K562 (cell line): Measurements from ENCODE around the gene AGFG2. TPM values are rescaled to one million over a fixed set of nuclear protein-coding genes. Genes with fewer than 3 reads are reported as not detected.

Source experiments
- ATAC-seq: fragments of 200-7000 bp; cut with Tn5 transposase; 3 replicates; pipeline ENCODE4 v1.9.1; 2020; ENCODE audit warnings: moderate library complexity
- BruUV-seq: library from RNA; stranded (reverse); fragments of 400-500 nt; replicated peaks from 2 replicates; lab custom pipeline; 2021; lab: Mats Ljungman, UMichigan
- CTCF ChIA-PET: fragments of 300-600 bp; formaldehyde crosslinking; extraction: SDS; loops from one replicate; lab custom pipeline; 2021; ENCODE audit warnings: low intra/inter-chr PET ratio; lab: Yijun Ruan, JAX
- POLR2A ChIA-PET: fragments of 300-600, 350-650 bp; sonication (Branson Sonifier 250); formaldehyde crosslinking; extraction: SDS; loops from one replicate; lab custom pipeline; 2021; ENCODE audit warnings: antibody characterized with exemption, inconsistent platforms; lab: Yijun Ruan, JAX
- DNase-seq, 4 experiments: peaks; one replicate each; pipeline versions ENCODE4 v3.0.0 to v3.0.0-alpha.2; 2011 to 2018; ENCODE audit warnings: low spot score in 3 of 4, mixed read lengths in 3 of 4; ENCODE audit errors: extremely low read depth in 1 of 4
- FAIRE-seq: peaks from 2 replicates; lab custom pipeline; 2011; peaks lifted over from hg19 to GRCh38; lab: Jason Lieb, UNC
- H2AFZ ChIP-seq: 2 replicates; pipeline ENCODE4 v1.6.0; 2011; ENCODE audit warnings: low read depth, low read length, control low read depth, inconsistent platforms
- H3K27ac ChIP-seq: fragments of 200-600 bp; 3 replicates; pipeline ENCODE4 v1.8.0; 2011; ENCODE audit warnings: low read depth, mild to moderate bottlenecking, control low read depth, inconsistent platforms, low read length, moderate library complexity, mixed read lengths; ENCODE audit errors: extremely low read depth
- H3K27me3 ChIP-seq, 2 experiments: fragments of 300-600 bp in 1 of 2; 2 replicates in 1 of 2; 3 replicates in 1 of 2; pipeline versions ENCODE4 v1.6.0 to v1.8.0; 2011; ENCODE audit warnings: inconsistent platforms in 2 of 2, low read length in 2 of 2, mild to moderate bottlenecking in 1 of 2, mixed read lengths in 1 of 2, moderate library complexity in 1 of 2; ENCODE audit not compliant: control insufficient read depth in 2 of 2, insufficient read depth in 2 of 2
- H3K36me3 ChIP-seq: fragments of 300-600 bp; 3 replicates; pipeline ENCODE4 v1.8.0; 2011; ENCODE audit warnings: mild to moderate bottlenecking, low read length, inconsistent platforms; ENCODE audit not compliant: control insufficient read depth, insufficient read depth
- H3K4me1 ChIP-seq, 2 experiments: fragments of 200-600 bp in 1 of 2; replicated peaks in 1 of 2; 2 replicates in 1 of 2; 3 replicates in 1 of 2; pipeline versions ENCODE4 v1.5.1 to v1.8.0; 2011; ENCODE audit warnings: inconsistent platforms in 2 of 2, low read length in 2 of 2, mild to moderate bottlenecking in 1 of 2, mixed read lengths in 1 of 2, moderate library complexity in 1 of 2; ENCODE audit not compliant: control insufficient read depth in 2 of 2, insufficient read depth in 2 of 2
- H3K4me2 ChIP-seq: 2 replicates; pipeline ENCODE4 v1.6.1; 2011; ENCODE audit warnings: low read length, control low read depth, inconsistent platforms, mixed read lengths; ENCODE audit not compliant: insufficient read depth
- H3K4me3 ChIP-seq: fragments of 200-600 bp; sonication (generic), shearing (Covaris generic); 2 replicates; pipeline ENCODE4 v1.5.1; 2016; ENCODE audit warnings: control low read depth, inconsistent platforms
- H3K79me2 ChIP-seq: fragments of 200-600 bp; 3 replicates; pipeline ENCODE4 v1.8.0; 2011; ENCODE audit warnings: low read length, inconsistent platforms; ENCODE audit not compliant: control insufficient read depth, insufficient read depth
- H3K9ac ChIP-seq, 2 experiments: 2 replicates each; pipeline versions ENCODE4 v1.6.0 to v1.6.1; 2011; ENCODE audit warnings: low read depth in 2 of 2, low read length in 2 of 2, control low read depth in 1 of 2, inconsistent platforms in 1 of 2, mild to moderate bottlenecking in 1 of 2, mixed read lengths in 1 of 2; ENCODE audit not compliant: insufficient read depth in 1 of 2
- H3K9me1 ChIP-seq: one replicate; pipeline ENCODE4 v1.6.0; 2011; ENCODE audit warnings: inconsistent platforms, mild to moderate bottlenecking, low read length, moderate library complexity; ENCODE audit not compliant: control insufficient read depth, insufficient read depth
- H3K9me3 ChIP-seq: replicated peaks from 2 replicates; pipeline ENCODE4 v1.5.1; 2011; ENCODE audit warnings: low read depth, low read length, inconsistent platforms; ENCODE audit not compliant: control insufficient read depth, insufficient read depth
- H4K20me1 ChIP-seq: replicated peaks from 2 replicates; pipeline ENCODE4 v1.6.1; 2011; ENCODE audit warnings: low read length, inconsistent platforms, mixed read lengths; ENCODE audit not compliant: control insufficient read depth, insufficient read depth
- RNF2 ChIP-seq: sonication (generic); IDR thresholded peaks from 2 replicates; pipeline ENCODE4 v1.6.1; 2016
- WGBS: fragments of 100-300 bp; shearing (Covaris generic); methylation state at CpG from one replicate; pipeline ENCODE4 v1.1.6; 2016; ENCODE audit warnings: low coverage, mixed read lengths; ENCODE audit not compliant: insufficient coverage; ENCODE audit errors: missing lambda C conversion rate; 5-methylcytosine and 5-hydroxymethylcytosine counted together
- in situ Hi-C: fragments of 300-500 bp; cut with MboI; formaldehyde crosslinking; loops from 4 replicates; pipeline ENCODE4 v1.15.0; 2018; ENCODE audit warnings: inconsistent platforms, mixed read lengths
- intact Hi-C: fragments of 100-400 bp; cut with micrococcal nuclease; formaldehyde crosslinking; loops from 2 replicates; pipeline ENCODE4 v1.14.2; 2022
- polyA plus RNA-seq, 8 experiments: library from polyadenylated mRNA; depleted of rRNA in 4 of 8; stranded (reverse) in 5 of 8; unstranded in 3 of 8; fragments of >200 nt; fragmentation: Nextera tagmentation in 2 of 8; fragmentation: Illumina TruSeq in 1 of 8; extraction: Ambion mirVana in 2 of 8; extraction: Trizol in 1 of 8; gene quantifications; 2 replicates each; pipeline versions ENCODE4 v1.2.1 to v1.2.3, GENCODE V29; 2011 to 2014; ENCODE audit warnings: inconsistent platforms in 1 of 8, missing spikeins in 1 of 8
- total RNA-seq, 7 experiments: library from RNA; depleted of rRNA in 6 of 7; stranded (reverse); fragments of >200 nt in 6 of 7; fragmentation: Illumina TruSeq in 2 of 7; extraction: Trizol in 2 of 7; gene quantifications; 2 replicates each; pipeline versions ENCODE4 v1.2.1 to v1.2.3, GENCODE V29; 2011 to 2021; ENCODE audit warnings: low replicate concordance in 1 of 7
- TF ChIP-seq, protein P1 (sequence below), 2 experiments: fragments of 450-650 bp; conservative IDR thresholded peaks; 2 replicates each; pipeline ENCODE4 v1.6.1; 2017; ENCODE audit warnings: mild to moderate bottlenecking in 2 of 2, moderate library complexity in 2 of 2
- TF ChIP-seq, protein P2 (sequence below): fragments of 200-400 bp; formaldehyde crosslinking; IDR thresholded peaks from 2 replicates; pipeline ENCODE4 v1.6.1; 2017; ENCODE audit warnings: mild to moderate bottlenecking, low read depth, low read length, moderate library complexity
- TF ChIP-seq, protein P3 (sequence below): sonication (generic); formaldehyde crosslinking; IDR thresholded peaks from 2 replicates; pipeline ENCODE4 v1.8.0; 2022; ENCODE audit warnings: mild to moderate bottlenecking, low read depth, missing genetic modification reagents

AGFG2 gene
- total and polyA plus RNA-seq, 9 of the 15 experiments (the other 6 are each of a cell fraction or from before 2014, with no cell fraction given): 0.31 to 23.1 (median 6.5) TPM

DNA sequence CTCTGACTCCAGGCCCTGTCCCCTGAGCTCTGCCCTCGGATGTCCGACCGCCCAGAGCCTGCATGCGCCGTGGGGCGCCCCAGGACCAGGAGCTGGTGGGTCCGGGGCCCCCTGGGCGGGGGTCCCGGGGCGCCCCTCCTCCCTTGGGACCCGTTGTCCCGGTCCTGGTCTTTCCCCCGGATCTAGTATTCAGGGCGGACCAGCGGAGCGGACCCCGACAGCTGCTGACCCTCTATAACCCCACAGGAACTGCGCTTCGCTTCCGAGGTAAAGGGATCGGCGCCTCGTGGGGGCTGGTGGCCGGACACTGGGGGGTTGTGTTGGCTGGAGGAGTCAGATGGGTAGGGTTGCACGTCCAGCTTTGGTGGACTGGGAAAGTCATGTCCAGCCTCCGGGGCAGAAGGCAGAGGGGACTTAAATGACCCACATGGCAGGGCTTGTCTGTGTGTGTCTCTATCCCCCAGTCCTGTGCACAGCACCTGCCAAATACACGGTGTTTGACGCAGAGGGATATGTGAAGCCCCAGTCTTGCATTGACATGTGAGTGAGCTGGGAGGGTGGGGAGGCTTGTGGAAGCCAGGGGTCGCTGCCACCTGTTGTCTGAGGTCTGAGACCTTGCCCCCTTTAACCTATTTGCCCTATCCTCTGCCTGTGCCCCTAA, 73.9 kb downstream of the AGFG2 start (continued):
- TF ChIP-seq, protein P1, sequence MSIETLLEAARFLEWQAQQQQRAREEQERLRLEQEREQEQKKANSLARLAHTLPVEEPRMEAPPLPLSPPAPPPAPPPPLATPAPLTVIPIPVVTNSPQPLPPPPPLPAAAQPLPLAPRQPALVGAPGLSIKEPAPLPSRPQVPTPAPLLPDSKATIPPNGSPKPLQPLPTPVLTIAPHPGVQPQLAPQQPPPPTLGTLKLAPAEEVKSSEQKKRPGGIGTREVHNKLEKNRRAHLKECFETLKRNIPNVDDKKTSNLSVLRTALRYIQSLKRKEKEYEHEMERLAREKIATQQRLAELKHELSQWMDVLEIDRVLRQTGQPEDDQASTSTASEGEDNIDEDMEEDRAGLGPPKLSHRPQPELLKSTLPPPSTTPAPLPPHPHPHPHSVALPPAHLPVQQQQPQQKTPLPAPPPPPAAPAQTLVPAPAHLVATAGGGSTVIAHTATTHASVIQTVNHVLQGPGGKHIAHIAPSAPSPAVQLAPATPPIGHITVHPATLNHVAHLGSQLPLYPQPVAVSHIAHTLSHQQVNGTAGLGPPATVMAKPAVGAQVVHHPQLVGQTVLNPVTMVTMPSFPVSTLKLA (conservative IDR thresholded peaks at IDR 0.05): peak; percentile 14 to 39; a peak in 2 of 4 replicates
- TF ChIP-seq RNF2: no peak

DNA sequence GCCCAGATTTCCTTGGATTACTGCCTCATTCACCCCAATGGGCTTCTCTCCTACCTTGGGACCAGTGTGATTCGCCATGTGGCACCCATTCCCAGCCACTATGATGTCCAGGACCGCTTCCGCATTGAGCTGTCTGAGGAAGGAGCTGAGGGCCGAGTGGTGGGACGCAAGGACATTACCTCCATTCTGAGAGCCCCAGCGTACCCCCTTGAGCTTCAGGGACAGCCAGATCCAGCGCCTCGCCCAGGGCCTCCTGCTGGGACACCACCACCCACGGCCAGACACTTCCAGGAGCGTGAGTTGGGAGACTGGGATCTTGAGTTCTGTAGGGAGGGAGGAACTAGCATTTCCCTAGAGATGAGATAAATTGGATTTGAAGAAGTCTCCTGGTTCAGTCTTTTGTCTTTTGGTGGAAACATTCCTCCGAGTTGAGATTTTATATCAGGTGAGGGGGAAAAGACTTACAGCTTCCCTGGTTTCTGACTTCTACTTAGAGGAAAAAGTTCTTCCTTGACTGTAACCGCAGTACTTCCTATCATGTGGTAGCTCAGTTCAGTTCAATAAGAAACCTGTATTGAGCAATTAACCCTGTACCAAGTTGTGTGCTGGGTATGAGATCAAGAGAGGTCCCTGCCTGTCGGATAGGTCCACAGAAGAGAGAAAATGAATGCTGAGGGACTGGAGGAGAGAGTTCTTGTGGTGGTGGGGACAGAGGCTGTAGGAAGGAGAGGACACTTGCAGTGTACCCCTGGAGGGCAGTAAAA, 74.6 kb downstream of the AGFG2 start:
- Histone ChIP-seq H3K27me3 (no peaks in the 10 kb centered on the region), H3K36me3 (peaks cover 3% of the 10 kb centered on the region; the same call in 1 of the 3 replicates), H3K9me3 (no peaks in the 10 kb centered on the region), H3K9me1 (no peaks in the 10 kb centered on the region), H2AFZ (peak overlapping the region; percentile 41), H3K4me2 (peak overlapping the region; percentile 81), H3K9ac (peak overlapping the region; percentile 63 to 95)
- intact Hi-C loops: loop anchor here (2.0 kb wide), 1 partner anchor 77 kb away; no protein-coding TSS in a partner anchor
- CTCF ChIA-PET: interaction anchor here (0.6 kb wide), 3 partner anchors 67 to 383 kb away, joined by 3 to 5 read pairs (median 3); no protein-coding TSS in a partner anchor
- DNase-seq: no peak
- no peak for FAIRE-seq
- in situ Hi-C loops: no loop called here
- no TSS peak for BruUV-seq
- no peak for ATAC-seq
- TF ChIP-seq, protein P2, sequence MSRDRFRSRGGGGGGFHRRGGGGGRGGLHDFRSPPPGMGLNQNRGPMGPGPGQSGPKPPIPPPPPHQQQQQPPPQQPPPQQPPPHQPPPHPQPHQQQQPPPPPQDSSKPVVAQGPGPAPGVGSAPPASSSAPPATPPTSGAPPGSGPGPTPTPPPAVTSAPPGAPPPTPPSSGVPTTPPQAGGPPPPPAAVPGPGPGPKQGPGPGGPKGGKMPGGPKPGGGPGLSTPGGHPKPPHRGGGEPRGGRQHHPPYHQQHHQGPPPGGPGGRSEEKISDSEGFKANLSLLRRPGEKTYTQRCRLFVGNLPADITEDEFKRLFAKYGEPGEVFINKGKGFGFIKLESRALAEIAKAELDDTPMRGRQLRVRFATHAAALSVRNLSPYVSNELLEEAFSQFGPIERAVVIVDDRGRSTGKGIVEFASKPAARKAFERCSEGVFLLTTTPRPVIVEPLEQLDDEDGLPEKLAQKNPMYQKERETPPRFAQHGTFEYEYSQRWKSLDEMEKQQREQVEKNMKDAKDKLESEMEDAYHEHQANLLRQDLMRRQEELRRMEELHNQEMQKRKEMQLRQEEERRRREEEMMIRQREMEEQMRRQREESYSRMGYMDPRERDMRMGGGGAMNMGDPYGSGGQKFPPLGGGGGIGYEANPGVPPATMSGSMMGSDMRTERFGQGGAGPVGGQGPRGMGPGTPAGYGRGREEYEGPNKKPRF: no peak
- TF ChIP-seq, protein P3, sequence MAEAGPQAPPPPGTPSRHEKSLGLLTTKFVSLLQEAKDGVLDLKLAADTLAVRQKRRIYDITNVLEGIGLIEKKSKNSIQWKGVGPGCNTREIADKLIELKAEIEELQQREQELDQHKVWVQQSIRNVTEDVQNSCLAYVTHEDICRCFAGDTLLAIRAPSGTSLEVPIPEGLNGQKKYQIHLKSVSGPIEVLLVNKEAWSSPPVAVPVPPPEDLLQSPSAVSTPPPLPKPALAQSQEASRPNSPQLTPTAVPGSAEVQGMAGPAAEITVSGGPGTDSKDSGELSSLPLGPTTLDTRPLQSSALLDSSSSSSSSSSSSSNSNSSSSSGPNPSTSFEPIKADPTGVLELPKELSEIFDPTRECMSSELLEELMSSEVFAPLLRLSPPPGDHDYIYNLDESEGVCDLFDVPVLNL: 0 out of 2 replicates have a peak, but pooled peaks have one; percentile 13
- TF ChIP-seq, all 486 proteins: peak for 1
- peaks cover 6% of the 10 kb centered on the region; the same call in 2 of the 3 replicates for H3K79me2 ChIP-seq
- POLR2A ChIA-PET: interaction anchor here (0.7 to 5.9 kb wide), 7 partner anchors 10 to 64 kb away, joined by 3 to 54 read pairs (median 6); partner anchors contain the start of genes FBXO24, LRCH4 and TFR2
- H3K4me3 ChIP-seq: peak overlapping the region; percentile 52; the same call in 1 of the 2 replicates
- no peaks in the 10 kb centered on the region for H4K20me1 ChIP-seq
- peaks cover 19 to 28% of the 10 kb centered on the region in 2 experiments; a peak in 4 of 5 replicates for H3K4me1 ChIP-seq
- H3K27ac ChIP-seq: no peak overlapping the region; the same call in 2 of the 3 replicates
- 62% methylated on average over 13 of the region's 13 CpGs for WGBS
